Fibroblast of the aortic adventitia (primary cell): ENCODE measurements around the gene ACTRT3. TPM values are rescaled to one million over a fixed set of nuclear protein-coding genes. Genes with fewer than 3 reads are reported as not detected.
A peak's percentile ranks its signal among the peaks of the same experiment; 100 is the strongest.

Experiments used
- DNase-seq: peaks from one replicate; pipeline ENCODE4 v3.0.0-alpha.2; 2010; ENCODE audit warnings: low read depth
- H3K4me3 ChIP-seq: 2 replicates; pipeline ENCODE4 v1.5.1; 2011; ENCODE audit warnings: low read depth, mild to moderate bottlenecking, control low read depth, low read length, moderate library complexity
- CTCF ChIP-seq: IDR thresholded peaks from 2 replicates; pipeline ENCODE4 v1.5.1; 2011; ENCODE audit warnings: mild to moderate bottlenecking, low read length, control low read depth, inconsistent platforms; ENCODE audit not compliant: insufficient read depth
- total RNA-seq: library from RNA; depleted of rRNA; stranded (reverse); fragments of >200 nt; gene quantifications from 2 replicates; pipeline ENCODE4 v1.2.3, GENCODE V29; 2012; ENCODE audit warnings: low replicate concordance

ACTRT3 gene
- total RNA-seq, 1 donor, result 4.3 TPM

GRCh38 chr3:169790219-169790618, 20.9 kb upstream of the ACTRT3 start:
- no peak for DNase-seq
- H3K4me3 ChIP-seq, result no peak overlapping the region
- no peak for TF ChIP-seq CTCF

GRCh38 chr3:169787791-169788190, 18.4 kb upstream of the ACTRT3 start:
- H3K4me3 ChIP-seq, result no peak overlapping the region
- no peak for DNase-seq
- no peak for TF ChIP-seq CTCF

- no peak overlapping the region for H3K4me3 ChIP-seq
- no peak for TF ChIP-seq CTCF
- no peak for DNase-seq
These were observed 17.8 kb upstream of the ACTRT3 start for GRCh38 chr3:169787120-169787519.

GRCh38 chr3:169781209-169781855, 12.0 kb upstream of the ACTRT3 start:
- no peak overlapping the region for H3K4me3 ChIP-seq
- no peak for TF ChIP-seq CTCF
- no peak for DNase-seq

- no peak for TF ChIP-seq CTCF
- no peak overlapping the region for H3K4me3 ChIP-seq
- no peak for DNase-seq
These were observed 11.4 kb upstream of the ACTRT3 start for GRCh38 chr3:169780742-169781141.

- no peak for TF ChIP-seq CTCF
- no peak overlapping the region for H3K4me3 ChIP-seq
- no peak for DNase-seq
These were observed 8.5 kb upstream of the ACTRT3 start for GRCh38 chr3:169777822-169778221.

GRCh38 chr3:169774186-169774585, 4.8 kb upstream of the ACTRT3 start:
- no peak for TF ChIP-seq CTCF
- DNase-seq, result no peak
- peak overlapping the region; percentile 91 for H3K4me3 ChIP-seq
